HepG2 (cell line): ENCODE measurements around the gene CASTOR1. TPM values are rescaled to one million over a fixed set of nuclear protein-coding genes. Genes with fewer than 3 reads are reported as not detected.

Experiments
- ATAC-seq: fragments of 200-7000 bp; cut with Tn5 transposase; 3 replicates; pipeline ENCODE4 v1.9.1; 2020; ENCODE audit warnings: mild to moderate bottlenecking, moderate library complexity
- BruUV-seq: library from RNA; stranded (reverse); fragments of 400-500 nt; replicated peaks from 2 replicates; lab custom pipeline; 2021; lab: Mats Ljungman, UMichigan
- CTCF ChIA-PET: fragments of 300-600 bp; formaldehyde crosslinking; extraction: SDS; loops from one replicate; lab custom pipeline; 2021; ENCODE audit warnings: low total read pairs, inconsistent platforms, low intra/inter-chr PET ratio; lab: Yijun Ruan, JAX
- POLR2A ChIA-PET: fragments of 350-600 bp; sonication (Branson Sonifier 250); formaldehyde crosslinking; loops from one replicate; lab custom pipeline; 2020; ENCODE audit warnings: antibody characterized with exemption, inconsistent platforms; lab: Yijun Ruan, JAX
- DNase-seq: peaks from one replicate; pipeline ENCODE4 v3.0.0-alpha.2; 2015; ENCODE audit warnings: low spot score
- FAIRE-seq: peaks from 3 replicates; lab custom pipeline; 2011; peaks lifted over from hg19 to GRCh38; lab: Jason Lieb, UNC
- H2AFZ ChIP-seq: one replicate; pipeline ENCODE4 v1.6.1; 2011; ENCODE audit warnings: low read length, inconsistent platforms
- H3K27ac ChIP-seq: fragments of 300-600 bp; 3 replicates; pipeline ENCODE4 v1.8.0; 2011; ENCODE audit warnings: mixed run types, mild to moderate bottlenecking, mixed read lengths, low read length, inconsistent platforms; ENCODE audit not compliant: insufficient read depth; ENCODE audit errors: extremely low read length
- H3K27me3 ChIP-seq, 2 experiments: fragments of 200-600 bp in 1 of 2; 2 replicates in 1 of 2; 3 replicates in 1 of 2; pipeline versions ENCODE4 v1.6.0 to v1.8.0; 2011; ENCODE audit warnings: low read length in 2 of 2, mild to moderate bottlenecking in 2 of 2, moderate library complexity in 2 of 2, inconsistent platforms in 1 of 2; ENCODE audit not compliant: insufficient read depth in 2 of 2, control insufficient read depth in 1 of 2
- H3K36me3 ChIP-seq, 2 experiments: fragments of 200-600 bp in 1 of 2; replicated peaks in 1 of 2; 2 replicates in 1 of 2; 3 replicates in 1 of 2; pipeline versions ENCODE4 v1.5.1 to v1.8.0; 2011; ENCODE audit warnings: low read length in 2 of 2, inconsistent platforms in 1 of 2; ENCODE audit not compliant: insufficient read depth in 2 of 2, control insufficient read depth in 1 of 2
- H3K4me1 ChIP-seq: 2 replicates; pipeline ENCODE4 v1.5.1; 2012; ENCODE audit warnings: low read length, inconsistent platforms; ENCODE audit not compliant: insufficient read depth
- H3K4me2 ChIP-seq: 2 replicates; pipeline ENCODE4 v1.6.0; 2011; ENCODE audit warnings: low read depth, low read length, inconsistent platforms
- H3K4me3 ChIP-seq, 3 experiments: fragments of 200-600 bp in 1 of 3; sonication (generic), shearing (Covaris generic) in 1 of 3; replicated peaks in 1 of 3; 2 replicates each; pipeline ENCODE4 v1.5.1; 2011 to 2016; ENCODE audit warnings: low read length in 3 of 3, inconsistent platforms in 2 of 3, low read depth in 2 of 3, mild to moderate bottlenecking in 2 of 3, control low read depth in 1 of 3, mixed read lengths in 1 of 3; ENCODE audit not compliant: insufficient read depth in 1 of 3
- H3K79me2 ChIP-seq: one replicate; pipeline ENCODE4 v1.6.1; 2011; ENCODE audit warnings: low read length, inconsistent platforms; ENCODE audit not compliant: insufficient read depth
- H3K9ac ChIP-seq: 2 replicates; pipeline ENCODE4 v1.6.0; 2011; ENCODE audit warnings: mild to moderate bottlenecking, low read depth, low read length, inconsistent platforms; ENCODE audit not compliant: insufficient read depth
- H3K9me3 ChIP-seq: 2 replicates; pipeline ENCODE4 v1.5.1; 2012; ENCODE audit warnings: mild to moderate bottlenecking, low read length
- H4K20me1 ChIP-seq: 2 replicates; pipeline ENCODE4 v1.6.0; 2011; ENCODE audit warnings: inconsistent platforms, mild to moderate bottlenecking, low read length, moderate library complexity; ENCODE audit not compliant: insufficient read depth
- ATF5 ChIP-seq: sonication (generic); formaldehyde crosslinking; IDR thresholded peaks from 2 replicates; pipeline ENCODE4 v1.4.0; 2020; ENCODE audit warnings: mild to moderate bottlenecking, low read depth, missing genetic modification reagents
- HOXA3 ChIP-seq: sonication (generic); formaldehyde crosslinking; IDR thresholded peaks from 2 replicates; pipeline ENCODE4 v1.5.0; 2020; ENCODE audit warnings: missing genetic modification reagents
- KAT2B ChIP-seq: fragments of 150-350 bp; IDR thresholded peaks from 2 replicates; pipeline ENCODE4 v1.6.1; 2014; ENCODE audit warnings: low read depth, low read length, borderline replicate concordance
- PHF8 ChIP-seq: sonication (generic); formaldehyde crosslinking; IDR thresholded peaks from 2 replicates; pipeline ENCODE4 v1.5.0; 2020; ENCODE audit warnings: missing genetic modification reagents
- SMARCC2 ChIP-seq: fragments of 450-650 bp; IDR thresholded peaks from 2 replicates; pipeline ENCODE4 v1.6.1; 2017; ENCODE audit warnings: antibody characterized with exemption, mild to moderate bottlenecking
- TBX2 ChIP-seq: sonication (generic); formaldehyde crosslinking; IDR thresholded peaks from 2 replicates; pipeline ENCODE4 v1.5.0; 2020; ENCODE audit warnings: missing genetic modification reagents, mild to moderate bottlenecking, borderline replicate concordance
- TRIM24 ChIP-seq: sonication (generic); formaldehyde crosslinking; IDR thresholded peaks from 2 replicates; pipeline ENCODE4 v1.8.0; 2022; ENCODE audit warnings: mild to moderate bottlenecking, missing genetic modification reagents
- ZFX ChIP-seq: sonication (generic); formaldehyde crosslinking; IDR thresholded peaks from 2 replicates; pipeline ENCODE4 v1.4.0; 2020; ENCODE audit warnings: mild to moderate bottlenecking, low read depth, missing genetic modification reagents, moderate library complexity
- ZFY ChIP-seq: sonication (generic); formaldehyde crosslinking; IDR thresholded peaks from 2 replicates; pipeline ENCODE4 v1.4.0; 2020; ENCODE audit warnings: missing genetic modification reagents
- ZNF251 ChIP-seq: sonication (generic); formaldehyde crosslinking; IDR thresholded peaks from 2 replicates; pipeline ENCODE4 v1.9.0; 2021; ENCODE audit warnings: mild to moderate bottlenecking, missing genetic modification reagents
- ZNF720 ChIP-seq: sonication (generic); formaldehyde crosslinking; IDR thresholded peaks from 2 replicates; pipeline ENCODE4 v1.4.0; 2020; ENCODE audit warnings: missing genetic modification reagents
- ZNF841 ChIP-seq: sonication (generic); formaldehyde crosslinking; IDR thresholded peaks from 2 replicates; pipeline ENCODE4 v1.8.1; 2023; ENCODE audit warnings: missing genetic modification reagents, borderline replicate concordance
- WGBS: methylation state at CpG from one replicate; pipeline ENCODE4 v1.1.6; 2017; ENCODE audit warnings: low lambda C conversion rate; 5-methylcytosine and 5-hydroxymethylcytosine counted together
- in situ Hi-C: cut with HindIII; loops from 2 replicates; pipeline ENCODE4 v1.10.0; 2017; ENCODE audit warnings: low pct_unique_long_range_greater_than_20kb; ENCODE audit not compliant: extremely low pct_ligation_motif_present
- intact Hi-C: fragments of 100-400 bp; cut with micrococcal nuclease; formaldehyde crosslinking; loops from one replicate; pipeline ENCODE4 v1.10.0; 2022; ENCODE audit not compliant: unreplicated experiment
- polyA plus RNA-seq, 8 experiments: library from polyadenylated mRNA; depleted of rRNA in 3 of 8; stranded (reverse) in 7 of 8; unstranded in 1 of 8; fragments of >200 nt; fragmentation: Illumina TruSeq in 4 of 8; extraction: Trizol in 4 of 8; gene quantifications; 2 replicates each; pipeline versions ENCODE4 v1.2.1 to v1.2.3, GENCODE V29; 2011 to 2016; ENCODE audit warnings: low read depth in 4 of 8, missing spikeins in 1 of 8, mixed read lengths in 1 of 8; ENCODE audit not compliant: insufficient read depth in 1 of 8
- total RNA-seq, 5 experiments: library from RNA; depleted of rRNA; stranded (reverse); fragments of >200 nt; fragmentation: Illumina TruSeq; extraction: Trizol; gene quantifications; 2 replicates each; pipeline ENCODE4 v1.2.3, GENCODE V29; 2016; ENCODE audit warnings: low read depth in 1 of 5
- TF ChIP-seq, protein P1 (sequence below): sonication (generic); formaldehyde crosslinking; IDR thresholded peaks from 2 replicates; pipeline ENCODE4 v1.5.0; 2020; ENCODE audit warnings: mild to moderate bottlenecking, missing genetic modification reagents, moderate library complexity
- TF ChIP-seq, protein P2 (sequence below): sonication (generic); formaldehyde crosslinking; IDR thresholded peaks from 2 replicates; pipeline ENCODE4 v1.5.1; 2020; ENCODE audit warnings: mild to moderate bottlenecking, missing genetic modification reagents, moderate library complexity

Gene CASTOR1
- total and polyA plus RNA-seq, 2 of the 13 experiments (the other 11 are each of a cell fraction or from before 2014, with no cell fraction given), result 2.6 to 4.4 TPM

DNA sequence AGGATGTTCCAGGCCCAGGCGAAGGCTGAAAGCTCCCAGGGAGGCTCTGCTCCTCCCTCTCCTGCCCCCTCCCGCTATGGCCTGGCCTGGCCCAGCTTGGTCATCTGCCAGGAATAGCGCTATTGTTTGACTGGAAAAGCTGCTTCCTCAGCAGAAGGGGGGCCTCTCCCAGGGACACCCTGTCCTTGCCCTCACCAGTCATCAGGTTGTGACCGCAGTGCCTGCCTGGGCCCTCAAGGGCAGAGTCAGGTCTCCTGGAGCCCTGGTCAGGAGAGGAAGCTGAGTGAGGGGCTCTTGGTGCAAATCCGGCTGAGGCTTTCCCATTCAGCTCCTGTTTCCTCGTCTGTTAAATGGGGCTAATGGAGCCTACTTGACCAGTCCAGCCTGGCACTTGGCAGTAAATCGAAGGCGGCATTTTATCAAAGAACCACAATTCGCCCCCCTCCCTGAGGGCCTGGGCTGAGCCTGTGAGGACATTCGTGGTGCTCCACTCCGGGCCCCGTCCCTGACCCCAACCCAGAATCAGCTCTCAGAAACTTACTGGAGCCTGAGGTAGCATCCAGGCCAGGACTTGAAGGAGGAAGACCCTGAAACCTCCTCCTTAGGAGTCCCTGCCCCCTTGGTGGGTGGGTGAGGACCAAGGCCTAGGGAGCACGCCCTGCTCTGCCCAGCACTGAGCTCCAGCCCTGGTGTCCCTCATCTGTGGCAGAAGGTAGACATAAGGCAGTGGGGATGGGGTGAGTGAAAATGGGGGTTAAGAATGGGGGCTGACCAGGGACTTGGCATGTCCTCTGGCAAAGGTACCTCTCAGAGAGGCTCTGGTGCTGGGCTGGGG is 2.0 kb upstream of the CASTOR1 start (continued):
- TF ChIP-seq TBX2 (CRISPR knock-in tag) (0 out of 2 replicates have a peak, but pooled peaks have one; percentile 43), PHF8 (no peak), ZNF251 (CRISPR knock-in tag) (no peak)
- TF ChIP-seq, protein P1, sequence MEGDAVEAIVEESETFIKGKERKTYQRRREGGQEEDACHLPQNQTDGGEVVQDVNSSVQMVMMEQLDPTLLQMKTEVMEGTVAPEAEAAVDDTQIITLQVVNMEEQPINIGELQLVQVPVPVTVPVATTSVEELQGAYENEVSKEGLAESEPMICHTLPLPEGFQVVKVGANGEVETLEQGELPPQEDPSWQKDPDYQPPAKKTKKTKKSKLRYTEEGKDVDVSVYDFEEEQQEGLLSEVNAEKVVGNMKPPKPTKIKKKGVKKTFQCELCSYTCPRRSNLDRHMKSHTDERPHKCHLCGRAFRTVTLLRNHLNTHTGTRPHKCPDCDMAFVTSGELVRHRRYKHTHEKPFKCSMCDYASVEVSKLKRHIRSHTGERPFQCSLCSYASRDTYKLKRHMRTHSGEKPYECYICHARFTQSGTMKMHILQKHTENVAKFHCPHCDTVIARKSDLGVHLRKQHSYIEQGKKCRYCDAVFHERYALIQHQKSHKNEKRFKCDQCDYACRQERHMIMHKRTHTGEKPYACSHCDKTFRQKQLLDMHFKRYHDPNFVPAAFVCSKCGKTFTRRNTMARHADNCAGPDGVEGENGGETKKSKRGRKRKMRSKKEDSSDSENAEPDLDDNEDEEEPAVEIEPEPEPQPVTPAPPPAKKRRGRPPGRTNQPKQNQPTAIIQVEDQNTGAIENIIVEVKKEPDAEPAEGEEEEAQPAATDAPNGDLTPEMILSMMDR (CRISPR knock-in tag), result 0 out of 2 replicates have a peak, but pooled peaks have one; percentile 11

DNA sequence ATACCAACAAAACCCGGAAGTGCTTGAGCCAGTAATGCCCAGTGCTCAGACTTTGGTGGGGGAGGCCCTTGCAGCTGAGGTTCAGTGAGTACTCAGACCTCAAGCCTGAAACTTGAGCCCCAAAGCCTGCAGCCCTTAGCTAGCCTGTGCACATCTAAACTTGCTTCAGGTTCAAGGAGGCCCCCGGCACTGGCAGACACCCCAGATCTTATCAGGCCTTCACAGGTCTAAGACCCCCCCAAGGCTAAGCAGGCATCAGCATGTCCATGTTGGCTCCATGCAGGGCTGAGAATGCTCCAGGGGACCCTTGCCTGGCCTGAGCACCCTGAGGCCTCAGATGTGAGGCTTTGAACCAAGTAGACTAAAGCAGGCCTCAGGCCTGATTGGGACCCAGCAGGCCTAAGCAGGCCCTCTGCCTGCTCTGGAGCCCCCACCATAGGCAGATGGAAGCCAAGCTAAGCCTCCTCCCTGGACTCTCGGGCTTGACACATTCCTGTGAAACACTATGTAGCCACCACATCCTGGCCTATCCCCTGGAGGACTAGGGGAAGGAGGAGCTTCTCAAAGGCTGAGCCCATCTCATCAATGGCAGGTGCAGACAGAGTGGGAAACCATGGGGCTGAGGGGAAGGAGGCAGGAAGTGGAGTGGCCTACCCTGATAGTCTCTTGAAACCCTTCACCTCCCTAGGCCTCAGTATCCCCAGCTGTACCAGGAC is 1.2 kb upstream of the CASTOR1 start:
- Histone ChIP-seq H3K4me3 (peak overlapping the region in 2 of 3 experiments; percentile 68 to 80; a peak in 3 of 6 replicates), H2AFZ (no peak overlapping the region), H3K27ac (no peak overlapping the region), H3K4me2 (peak overlapping the region; percentile 94), H3K9me3 (no peaks in the 10 kb centered on the region), H4K20me1 (no peaks in the 10 kb centered on the region), H3K27me3 (no peaks in the 10 kb centered on the region; a peak in 1 of 5 replicates), H3K9ac (peak overlapping the region; percentile 24; the same call in 1 of the 2 replicates), H3K36me3 (peaks cover 6 to 8% of the 10 kb centered on the region in 2 experiments; a peak in 2 of 5 replicates), H3K79me2 (no peaks in the 10 kb centered on the region), H3K4me1 (peaks cover 29% of the 10 kb centered on the region)
- BruUV-seq, result no TSS peak
- intact Hi-C loops, result no loop called here
- DNase-seq (peak; percentile 63), FAIRE-seq (peak; percentile 36), ATAC-seq (peak; percentile 14)
- ChIA-PET CTCF (no interaction called here), POLR2A (interaction anchor here (0.6 to 4.0 kb wide), 9 partner anchors 27 to 317 kb away, joined by 3 to 28 read pairs (median 4); partner anchors contain the start of genes CCDC157, RNF215, SF3A1 and TBC1D10A)
- in situ Hi-C loops, result no loop called here
- 20% methylated on average over 1 of the region's 3 CpGs for WGBS
- TF ChIP-seq HOXA3 (CRISPR knock-in tag), result no peak
- 0 out of 2 replicates have a peak, but pooled peaks have one; percentile 11 for TF ChIP-seq ZFY (CRISPR knock-in tag)
- no peak for TF ChIP-seq KAT2B
- no peak for TF ChIP-seq SMARCC2
- no peak for TF ChIP-seq ATF5
- no peak for TF ChIP-seq TRIM24 (CRISPR knock-in tag)
- TF ChIP-seq ZNF841 (CRISPR knock-in tag), result no peak
- TF ChIP-seq, protein P2, sequence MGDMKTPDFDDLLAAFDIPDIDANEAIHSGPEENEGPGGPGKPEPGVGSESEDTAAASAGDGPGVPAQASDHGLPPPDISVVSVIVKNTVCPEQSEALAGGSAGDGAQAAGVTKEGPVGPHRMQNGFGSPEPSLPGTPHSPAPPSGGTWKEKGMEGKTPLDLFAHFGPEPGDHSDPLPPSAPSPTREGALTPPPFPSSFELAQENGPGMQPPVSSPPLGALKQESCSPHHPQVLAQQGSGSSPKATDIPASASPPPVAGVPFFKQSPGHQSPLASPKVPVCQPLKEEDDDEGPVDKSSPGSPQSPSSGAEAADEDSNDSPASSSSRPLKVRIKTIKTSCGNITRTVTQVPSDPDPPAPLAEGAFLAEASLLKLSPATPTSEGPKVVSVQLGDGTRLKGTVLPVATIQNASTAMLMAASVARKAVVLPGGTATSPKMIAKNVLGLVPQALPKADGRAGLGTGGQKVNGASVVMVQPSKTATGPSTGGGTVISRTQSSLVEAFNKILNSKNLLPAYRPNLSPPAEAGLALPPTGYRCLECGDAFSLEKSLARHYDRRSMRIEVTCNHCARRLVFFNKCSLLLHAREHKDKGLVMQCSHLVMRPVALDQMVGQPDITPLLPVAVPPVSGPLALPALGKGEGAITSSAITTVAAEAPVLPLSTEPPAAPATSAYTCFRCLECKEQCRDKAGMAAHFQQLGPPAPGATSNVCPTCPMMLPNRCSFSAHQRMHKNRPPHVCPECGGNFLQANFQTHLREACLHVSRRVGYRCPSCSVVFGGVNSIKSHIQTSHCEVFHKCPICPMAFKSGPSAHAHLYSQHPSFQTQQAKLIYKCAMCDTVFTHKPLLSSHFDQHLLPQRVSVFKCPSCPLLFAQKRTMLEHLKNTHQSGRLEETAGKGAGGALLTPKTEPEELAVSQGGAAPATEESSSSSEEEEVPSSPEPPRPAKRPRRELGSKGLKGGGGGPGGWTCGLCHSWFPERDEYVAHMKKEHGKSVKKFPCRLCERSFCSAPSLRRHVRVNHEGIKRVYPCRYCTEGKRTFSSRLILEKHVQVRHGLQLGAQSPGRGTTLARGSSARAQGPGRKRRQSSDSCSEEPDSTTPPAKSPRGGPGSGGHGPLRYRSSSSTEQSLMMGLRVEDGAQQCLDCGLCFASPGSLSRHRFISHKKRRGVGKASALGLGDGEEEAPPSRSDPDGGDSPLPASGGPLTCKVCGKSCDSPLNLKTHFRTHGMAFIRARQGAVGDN (CRISPR knock-in tag), result peak; percentile 3; the same call in 1 of the 2 replicates
- TF ChIP-seq ZFX, result peak; percentile 23; the same call in 1 of the 2 replicates
- TF ChIP-seq ZNF720 (CRISPR knock-in tag), result no peak
